Activated CD8-positive, alpha-beta memory T cell treated with anti-CD3 and anti-CD28 coated beads for 36 hours (primary cell): ENCODE measurements around the gene ANKRD36C. TPM values are rescaled to one million over a fixed set of nuclear protein-coding genes. Genes with fewer than 3 reads are reported as not detected.
"Not testable (repeated sequence)": the region's sequence is repeated elsewhere in the genome, so short reads cannot be mapped to it uniquely, and the experiment has no call there.

Source experiments
- CTCF ChIA-PET: fragments of 350-600 bp; sonication (Branson Sonifier 250); formaldehyde crosslinking; loops from one replicate; lab custom pipeline; 2021; ENCODE audit warnings: antibody characterized with exemption; lab: Charles Lee
- POLR2A ChIA-PET: fragments of 350-600 bp; sonication (Branson Sonifier 250); formaldehyde crosslinking; loops from one replicate; lab custom pipeline; 2021; ENCODE audit warnings: antibody characterized with exemption; lab: Charles Lee
- total RNA-seq, 2 experiments: library from RNA; stranded (reverse); gene quantifications; one replicate each; pipeline ENCODE4 v1.2.3, GENCODE V29; 2021

Gene ANKRD36C
- total RNA-seq, 2 experiments from 2014 or later = 28.8 to 34.7 TPM

DNA sequence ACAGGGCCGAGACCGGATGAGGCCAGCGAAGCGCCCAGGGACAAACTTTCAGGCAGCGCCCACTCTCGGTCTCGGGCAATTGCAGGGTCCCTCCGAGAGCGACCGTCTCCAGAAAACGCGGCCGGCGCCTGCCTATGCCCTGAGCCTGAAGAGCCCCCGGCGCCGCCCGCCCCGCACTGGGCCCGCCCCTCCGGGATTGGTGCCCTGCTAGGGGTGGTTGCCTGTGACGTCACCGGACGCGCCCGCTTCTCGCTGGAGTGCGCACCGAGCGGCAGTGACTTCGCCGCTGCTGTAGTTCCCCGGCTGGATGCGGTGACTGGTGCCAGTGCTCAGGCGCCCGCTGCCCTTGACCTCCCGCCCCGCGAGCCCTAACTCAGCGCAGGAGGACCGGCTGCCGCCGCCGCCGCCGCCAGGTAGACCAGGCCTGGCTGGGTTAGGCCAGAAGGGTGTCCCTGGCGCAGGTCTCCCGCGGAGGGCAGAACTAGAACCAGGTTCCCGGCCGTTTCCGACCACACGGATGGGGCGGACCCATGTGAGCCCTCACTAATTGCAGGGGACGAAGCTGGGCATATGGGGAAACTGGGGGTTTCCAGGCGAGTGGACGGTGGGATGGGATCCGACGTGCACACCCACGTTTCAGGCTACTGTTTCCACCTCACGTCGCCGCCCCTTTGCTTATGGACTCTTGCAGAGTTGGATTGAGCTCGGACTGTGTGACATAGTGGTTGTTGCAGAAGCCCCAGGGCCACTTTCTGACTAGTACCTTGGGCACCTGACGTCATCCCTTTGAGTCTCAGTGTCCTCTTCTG is 18.9 kb upstream of the ANKRD36C start:
- CTCF ChIA-PET, POLR2A ChIA-PET: not testable (repeated sequence)

- POLR2A ChIA-PET = not testable (repeated sequence)
Measured at GRCh38 chr2:96009833-96010232, 18.2 kb upstream of the ANKRD36C start.

DNA sequence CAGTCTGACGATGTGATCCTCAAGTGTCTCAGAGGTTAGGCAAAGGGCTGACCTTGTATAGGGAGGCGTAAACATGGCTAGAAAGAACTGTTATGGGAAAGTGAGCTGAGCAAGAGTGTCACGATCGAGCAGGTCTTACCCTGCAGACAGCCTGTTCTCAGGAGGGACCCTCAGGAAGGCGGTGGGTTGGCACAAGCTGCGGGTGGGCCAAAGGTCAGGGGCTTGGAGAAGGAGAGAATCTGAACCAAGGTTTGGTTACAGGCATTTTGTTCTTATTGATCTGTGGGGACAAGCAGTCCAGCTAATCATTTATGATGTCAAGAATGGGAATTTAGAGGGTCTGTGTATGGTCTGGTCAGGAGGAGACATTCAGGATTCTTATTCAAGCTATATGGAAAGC is 16.4 kb upstream of the ANKRD36C start:
- CTCF ChIA-PET = interaction anchor here (2.3 kb wide), 1 partner anchor 15 kb away, joined by 7 read pairs; no protein-coding TSS in a partner anchor
- POLR2A ChIA-PET = not testable (repeated sequence)

More at GRCh38 chr2:96009833-96010232, 18.2 kb upstream of the ANKRD36C start:
- CTCF ChIA-PET = interaction anchor here (2.3 kb wide), 1 partner anchor 17 kb away, joined by 7 read pairs; no protein-coding TSS in a partner anchor

GRCh38 chr2:96006248-96006647 is 14.6 kb upstream of the ANKRD36C start:
- POLR2A ChIA-PET, CTCF ChIA-PET: not testable (repeated sequence)

GRCh38 chr2:95992520-95993272 is 1.1 kb upstream of the ANKRD36C start:
- ChIA-PET CTCF (interaction anchor here (0.6 to 1.9 kb wide), 10 partner anchors 16 to 281 kb away, joined by 3 to 7 read pairs (median 3); partner anchors contain the start of gene ADRA2B), POLR2A (interaction anchor here (1.1 kb wide), 1 partner anchor 216 kb away, joined by 3 read pairs; the partner anchor contains the start of gene STARD7)

- ChIA-PET CTCF (interaction anchor here (0.6 to 1.9 kb wide), 10 partner anchors 17 to 282 kb away, joined by 3 to 7 read pairs (median 3); partner anchors contain the start of gene ADRA2B), POLR2A (interaction anchor here (1.1 kb wide), 1 partner anchor 216 kb away, joined by 3 read pairs; the partner anchor contains the start of gene STARD7)
Measured at GRCh38 chr2:95992102-95992501, 478 bp upstream of the ANKRD36C start.

DNA sequence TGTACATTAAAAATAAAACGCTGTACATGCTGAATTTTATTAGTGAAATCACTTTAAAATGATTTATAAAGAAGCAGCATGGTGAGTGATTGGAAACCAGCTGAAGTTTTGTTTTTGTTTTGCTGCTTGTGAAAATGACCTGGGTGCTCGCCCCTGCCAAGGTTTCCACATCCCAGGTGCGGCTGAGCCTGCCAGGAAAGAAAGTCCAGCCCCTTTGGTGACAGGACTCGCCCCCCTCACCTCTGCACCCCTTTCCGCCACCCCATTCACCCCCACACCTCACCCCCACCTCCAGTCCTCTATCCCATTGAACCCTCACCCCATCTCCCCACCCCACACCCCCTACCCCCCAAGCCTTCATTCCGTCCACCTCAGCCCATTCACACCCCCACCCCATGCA is 740 bp downstream of the ANKRD36C start:
- CTCF ChIA-PET, POLR2A ChIA-PET: not testable (repeated sequence)

DNA sequence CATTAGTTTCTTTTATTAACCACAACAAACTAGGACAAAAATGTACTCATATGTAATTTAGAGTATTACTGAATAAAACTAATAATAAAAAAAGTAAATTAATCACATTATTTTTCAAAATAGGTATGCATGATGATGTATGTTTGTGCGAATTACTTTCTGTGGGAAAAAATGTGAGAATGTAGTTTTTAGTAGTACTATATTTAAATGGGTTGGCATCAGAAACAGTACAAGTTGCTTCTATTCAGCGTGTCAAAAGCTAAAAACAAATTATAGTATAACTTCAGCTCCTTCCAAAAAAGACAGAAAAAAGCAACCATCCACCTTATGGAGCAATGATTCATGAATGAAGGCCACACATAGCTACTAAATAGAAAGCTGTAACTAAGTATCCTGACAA is 40.0 kb downstream of the ANKRD36C start:
- POLR2A ChIA-PET, CTCF ChIA-PET: not testable (repeated sequence)

GRCh38 chr2:95948039-95948438 is 43.6 kb downstream of the ANKRD36C start:
- CTCF ChIA-PET, POLR2A ChIA-PET: not testable (repeated sequence)

- CTCF ChIA-PET, POLR2A ChIA-PET: not testable (repeated sequence)
Measured at GRCh38 chr2:95939947-95940346, 51.7 kb downstream of the ANKRD36C start.

DNA sequence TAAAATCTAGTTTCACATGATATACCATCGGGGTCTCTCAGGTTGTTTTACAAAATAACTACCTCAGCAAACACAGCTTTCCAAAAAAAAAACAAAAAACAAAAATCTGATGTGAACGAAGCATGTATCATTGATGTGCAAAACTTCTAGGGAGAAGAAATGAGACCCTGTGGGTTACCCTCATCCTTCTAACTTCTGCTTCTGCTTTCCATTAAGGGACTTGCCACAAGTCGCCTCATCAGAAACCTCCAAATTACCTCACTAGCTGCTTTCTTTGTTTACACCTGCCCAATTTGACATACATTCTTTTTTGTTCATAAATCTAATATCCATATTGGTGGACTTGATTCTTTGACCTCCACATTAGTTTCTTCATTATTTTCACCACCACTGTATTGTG is 60.9 kb downstream of the ANKRD36C start:
- CTCF ChIA-PET, POLR2A ChIA-PET: not testable (repeated sequence)

GRCh38 chr2:95917007-95917406 is 74.6 kb downstream of the ANKRD36C start:
- POLR2A ChIA-PET, CTCF ChIA-PET: not testable (repeated sequence)

GRCh38 chr2:95915131-95915530 is 76.5 kb downstream of the ANKRD36C start:
- POLR2A ChIA-PET = not testable (repeated sequence)

DNA sequence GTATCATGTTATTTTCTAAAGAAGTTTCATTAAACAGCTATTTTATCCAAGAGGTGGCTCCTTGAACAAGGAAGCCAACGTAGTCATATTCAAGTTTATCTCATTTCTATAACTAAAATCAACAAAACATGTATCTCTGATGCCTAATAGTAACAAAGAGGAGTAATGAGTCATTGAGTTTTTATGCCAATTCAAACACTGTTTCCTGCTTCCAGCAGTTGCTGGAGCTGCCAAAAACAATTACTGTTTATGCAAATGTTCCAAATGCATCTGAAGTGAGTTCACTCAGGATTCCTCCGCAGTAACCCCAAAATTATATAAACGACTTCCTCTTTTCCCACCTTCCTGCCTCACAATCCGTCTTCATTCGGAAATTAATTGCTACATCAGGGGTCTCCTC is 80.2 kb downstream of the ANKRD36C start:
- CTCF ChIA-PET, POLR2A ChIA-PET: not testable (repeated sequence)

More at GRCh38 chr2:95915131-95915530, 76.5 kb downstream of the ANKRD36C start:
- CTCF ChIA-PET = not testable (repeated sequence)

- CTCF ChIA-PET, POLR2A ChIA-PET: not testable (repeated sequence)
Measured at GRCh38 chr2:95894443-95894842, 97.2 kb downstream of the ANKRD36C start.

DNA sequence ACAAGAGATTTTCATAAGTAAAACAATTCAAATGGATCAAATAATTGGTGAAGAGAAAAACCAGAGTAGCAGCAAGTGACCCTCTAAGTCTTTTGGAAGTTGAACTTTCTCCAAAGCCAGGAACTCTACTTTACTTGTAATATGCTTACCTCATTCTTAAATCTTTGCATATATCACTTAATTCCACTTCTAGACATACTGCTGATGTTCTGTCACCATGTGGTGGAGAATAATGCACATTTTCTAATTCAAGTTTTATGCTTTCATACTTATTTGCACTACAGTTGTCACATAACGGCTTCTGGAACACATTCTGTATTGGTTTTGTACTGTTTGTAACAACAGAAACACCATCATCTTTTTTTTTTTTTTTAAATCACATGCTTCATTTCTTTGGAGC is 123.7 kb downstream of the ANKRD36C start:
- CTCF ChIA-PET, POLR2A ChIA-PET: not testable (repeated sequence)

GRCh38 chr2:95867047-95867677 is 124.5 kb downstream of the ANKRD36C start:
- POLR2A ChIA-PET, CTCF ChIA-PET: not testable (repeated sequence)

DNA sequence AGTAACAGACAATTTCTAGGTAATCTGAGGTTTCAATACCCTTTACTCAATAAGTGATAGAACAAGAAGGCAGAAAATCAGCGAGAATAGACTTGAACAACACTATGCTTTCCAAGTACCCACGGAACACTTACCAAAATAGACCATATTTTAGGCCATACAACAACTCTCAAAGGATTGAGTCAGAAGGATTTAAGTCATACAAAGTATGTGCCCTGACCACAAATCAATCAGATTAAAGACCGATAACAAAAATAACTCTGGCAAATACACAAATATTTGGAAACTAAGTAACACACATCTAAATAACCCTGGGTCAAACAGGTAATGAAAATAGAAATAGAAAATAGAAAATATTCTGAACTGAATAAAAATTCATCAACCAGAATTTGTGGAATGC is 129.5 kb downstream of the ANKRD36C start:
- POLR2A ChIA-PET, CTCF ChIA-PET: not testable (repeated sequence)

GRCh38 chr2:95836151-95836550 is 155.5 kb downstream of the ANKRD36C start:
- CTCF ChIA-PET = no interaction called here
- POLR2A ChIA-PET = no interaction called here
